GM10248 (cell line): ENCODE measurements around the gene PMPCA.
"Not testable (repeated sequence)": the region's sequence is repeated elsewhere in the genome, so short reads cannot be mapped to it uniquely, and the experiment has no call there.

ENCODE experiments used
- CTCF ChIA-PET: fragments of 300-600 bp; sonication (Branson Sonifier 250); formaldehyde crosslinking; extraction: SDS; loops from one replicate; lab custom pipeline; 2021; ENCODE audit warnings: antibody characterized with exemption; lab: Yijun Ruan, JAX
- POLR2A ChIA-PET: fragments of 350-650 bp; sonication (Branson Sonifier 250); formaldehyde crosslinking; extraction: SDS; loops from one replicate; lab custom pipeline; 2020; ENCODE audit warnings: antibody characterized with exemption; lab: Yijun Ruan, JAX
- DNase-seq: peaks from one replicate; pipeline ENCODE4 v3.0.0; 2012; ENCODE audit errors: extremely low spot score
- CTCF ChIP-seq: IDR thresholded peaks from 2 replicates; pipeline ENCODE4 v1.5.1; 2012; ENCODE audit warnings: mild to moderate bottlenecking, low read depth; ENCODE audit errors: extremely low read depth, missing control alignments, control extremely low read depth

PMPCA gene

GRCh38 chr9:136404801-136405136 lies 5.7 kb upstream of the PMPCA start:
- ChIA-PET POLR2A (interaction anchor here (1.7 kb wide), 1 partner anchor 42 kb away, joined by 6 read pairs; the partner anchor contains the start of gene DNLZ), CTCF (interaction anchor here (2.1 kb wide), 1 partner anchor 39 kb away, joined by 6 read pairs; no protein-coding TSS in a partner anchor)
- DNase-seq: no peak
- TF ChIP-seq CTCF: no peak

- ChIA-PET POLR2A (no interaction called here), CTCF (interaction anchor here (2.1 kb wide), 1 partner anchor 39 kb away, joined by 6 read pairs; no protein-coding TSS in a partner anchor)
- TF ChIP-seq CTCF: no peak
- no peak for DNase-seq
These were observed 5.0 kb upstream of the PMPCA start for GRCh38 chr9:136405481-136405880.

DNA sequence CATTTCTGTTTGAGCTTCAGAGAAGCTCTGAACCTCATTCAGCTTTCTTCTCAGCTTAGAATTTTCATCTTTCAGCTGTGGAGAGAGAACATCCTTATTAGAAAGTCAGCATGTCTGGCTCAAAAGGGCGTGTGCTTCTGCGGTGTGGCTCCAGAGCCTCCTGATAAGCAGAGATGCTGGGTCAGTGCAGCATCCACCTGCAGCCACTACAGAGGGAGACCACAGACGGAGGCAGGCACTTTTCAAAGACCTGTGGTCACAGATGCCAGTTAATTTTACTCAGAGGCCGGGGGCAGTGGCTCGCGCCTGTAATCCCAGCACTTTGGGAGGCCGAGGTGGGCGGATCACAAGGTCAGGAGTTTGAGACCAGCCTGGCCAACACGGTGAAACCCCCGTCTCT lies 4.6 kb upstream of the PMPCA start:
- DNase-seq, POLR2A ChIA-PET, CTCF ChIA-PET: not testable (repeated sequence)

DNA sequence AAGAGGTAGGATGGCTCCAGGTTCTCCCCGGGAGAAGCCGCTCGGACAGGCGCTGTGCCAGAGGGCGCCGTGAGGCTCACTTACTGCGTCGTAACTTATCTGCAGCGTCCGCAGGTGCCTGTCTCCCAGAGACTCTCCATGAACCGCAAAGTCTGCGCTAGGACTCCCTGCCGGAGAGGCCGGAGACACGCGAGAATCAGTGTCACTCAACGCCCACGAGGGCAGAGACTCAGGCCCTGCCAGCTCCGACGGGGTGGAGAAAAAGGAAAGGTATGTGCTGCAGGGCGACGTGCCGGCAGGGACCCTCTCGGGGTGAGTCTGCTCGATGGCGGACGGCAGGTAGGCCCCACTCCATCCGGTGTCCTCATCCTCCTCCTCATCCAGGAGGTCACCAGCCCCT lies 3.4 kb upstream of the PMPCA start:
- DNase-seq, POLR2A ChIA-PET: not testable (repeated sequence)
- CTCF ChIA-PET: interaction anchor here (0.9 kb wide), 1 partner anchor 26 kb away, joined by 3 read pairs; no protein-coding TSS in a partner anchor

- DNase-seq: no peak
- CTCF ChIA-PET: interaction anchor here (1.6 to 1.9 kb wide), 2 partner anchors 32 to 45 kb away, joined by 7 read pairs; partner anchors contain the start of gene DNLZ
- POLR2A ChIA-PET: no interaction called here
- TF ChIP-seq CTCF: no peak
These were observed 2.5 kb upstream of the PMPCA start for GRCh38 chr9:136407911-136408310.

DNA sequence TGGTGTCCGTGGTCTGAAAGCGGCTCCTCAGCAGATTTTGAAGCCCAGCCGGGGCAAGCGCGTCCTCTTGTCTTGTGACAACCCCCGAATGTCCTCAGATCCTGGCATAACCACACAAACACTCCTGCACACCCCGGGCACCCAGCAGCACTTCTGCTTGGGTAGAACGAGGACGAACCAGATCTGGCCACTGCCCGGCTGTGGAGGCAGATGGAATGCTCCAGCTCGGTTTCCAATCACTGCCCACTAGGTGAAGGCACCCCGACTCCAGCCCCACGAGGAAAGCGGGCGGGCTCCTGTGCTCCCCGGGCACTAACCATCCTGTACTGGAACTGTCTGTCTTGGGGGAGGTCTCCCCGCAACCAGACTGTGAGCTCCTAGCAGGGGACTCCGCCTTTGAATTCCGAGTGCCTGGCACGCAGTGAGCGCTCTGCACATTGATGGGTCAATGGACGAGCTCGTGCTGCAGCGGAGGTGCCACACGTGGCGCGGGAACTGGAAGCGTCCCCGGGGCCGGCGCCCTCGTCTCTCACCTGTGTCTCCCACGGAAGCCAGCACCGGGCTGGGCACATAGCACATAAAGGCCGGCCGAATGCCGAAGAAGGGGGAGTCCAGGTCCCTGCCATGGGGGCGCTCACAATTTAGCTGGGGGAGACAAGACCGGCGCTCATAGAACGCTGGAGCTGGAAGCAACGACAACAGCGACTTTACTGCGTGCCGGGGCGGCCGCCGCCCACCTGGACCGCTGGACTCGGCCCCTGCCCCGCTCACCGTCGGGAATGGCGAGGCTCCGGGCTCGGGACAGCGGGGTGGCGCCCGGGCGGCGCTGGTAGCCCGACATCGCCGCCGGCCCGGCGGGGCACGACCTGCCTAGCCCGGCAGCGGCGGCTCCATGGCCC lies 652 bp upstream of the PMPCA start:
- ChIA-PET CTCF (interaction anchor here (0.9 to 1.9 kb wide), 6 partner anchors 9 to 46 kb away, joined by 3 to 12 read pairs (median 5); partner anchors contain the start of gene DNLZ), POLR2A (interaction anchor here (0.5 to 1.0 kb wide), 3 partner anchors 16 to 741 kb away, joined by 3 to 5 read pairs (median 3); partner anchors contain the start of gene DNLZ)
- DNase-seq: peak; percentile 58
- TF ChIP-seq CTCF: no peak

GRCh38 chr9:136411378-136411777 lies 920 bp downstream of the PMPCA start:
- no peak for TF ChIP-seq CTCF
- DNase-seq: no peak
- ChIA-PET CTCF (interaction anchor here (1.4 to 4.6 kb wide), 2 partner anchors 10 to 15 kb away, joined by 3 to 20 read pairs; no protein-coding TSS in a partner anchor), POLR2A (no interaction called here)
